ENCODE results near the gene AK1. TPM values are rescaled to one million over a fixed set of nuclear protein-coding genes. Genes with fewer than 3 reads are reported as not detected.

The AK1 gene
- total and polyA plus RNA-seq, 2 of the 8 experiments (the other 6 are each of a cell fraction or from before 2014, with no cell fraction given) = 37.9 to 39.2 TPM

- Histone ChIP-seq H2BK5ac (ENCODE audit: low read depth, low read length) (no peak overlapping the region), H3K79me1 (ENCODE audit: low read depth, low read length) (no peaks in the 10 kb centered on the region), H4K20me1 (replicated peaks in 1 of 2; ENCODE audit: control insufficient read depth in 1 of 2, insufficient read depth in 2 of 2, low read length in 2 of 2) (peaks cover 0 to 4% of the 10 kb centered on the region in 2 experiments), H3K27me3 (replicated peaks in 1 of 4; ENCODE audit: control insufficient read depth in 3 of 4, extremely low read depth in 1 of 4, insufficient read depth in 3 of 4, low read length in 3 of 4) (no peaks in the 10 kb centered on the region), H3K18ac (ENCODE audit: extremely low read depth, low read length) (no peak overlapping the region), H2BK20ac (ENCODE audit: low read length) (no peak overlapping the region), H2BK12ac (ENCODE audit: low read depth, low read length) (0 out of 2 replicates have a peak overlapping the region, but pooled peaks have one; percentile 75), H2AFZ (ENCODE audit: low read length) (no peak overlapping the region), H3K23ac (ENCODE audit: insufficient read length) (no peak overlapping the region), H3K14ac (ENCODE audit: insufficient read length) (no peak overlapping the region), H3K36me3 (ENCODE audit: control insufficient read depth in 2 of 4, insufficient read depth in 4 of 4, low read length in 3 of 4) (no peaks in the 10 kb centered on the region), H2BK15ac (ENCODE audit: low read length) (0 out of 2 replicates have a peak overlapping the region, but pooled peaks have one; percentile 61), H4K5ac (ENCODE audit: insufficient read length, low read depth, low read length) (no peak overlapping the region), H3K4me2 (ENCODE audit: insufficient read depth in 1 of 2, low read depth in 2 of 2, low read length in 2 of 2) (no peak overlapping the region), H3K27ac (ENCODE audit: low read depth, low read length) (no peak overlapping the region), H3K4me1 (replicated peaks in 1 of 4; ENCODE audit: control insufficient read depth in 3 of 4, insufficient read depth in 4 of 4, low read length in 3 of 4) (peaks cover 0 to 12% (median 10%) of the 10 kb centered on the region in 4 experiments; a peak in 6 of 7 replicates), H2AK5ac (ENCODE audit: low read depth, low read length) (no peak overlapping the region), H4K91ac (replicated peaks; ENCODE audit: insufficient read length, low read length) (no peak overlapping the region), H3K56ac (replicated peaks; ENCODE audit: insufficient read length, low read depth, low read length) (no peak overlapping the region), H3K4ac (replicated peaks; ENCODE audit: insufficient read length, low read depth, low read length) (no peak overlapping the region), H3K9ac (replicated peaks in 1 of 4; ENCODE audit: extremely low read depth in 1 of 4, low read depth in 3 of 4, low read length in 3 of 4) (no peak overlapping the region), H2BK120ac (replicated peaks; ENCODE audit: low read depth, low read length) (no peak overlapping the region), H3K23me2 (ENCODE audit: low read depth, low read length) (peaks cover 7% of the 10 kb centered on the region; the same call in 1 of the 2 replicates), H3K4me3 (ENCODE audit: extremely low read depth in 1 of 4, insufficient read depth in 2 of 4, low read depth in 3 of 4, low read length in 4 of 4) (no peak overlapping the region), H3K9me3 (ENCODE audit: insufficient read depth in 2 of 2, low read depth in 1 of 2, low read length in 1 of 2) (no peaks in the 10 kb centered on the region), H4K8ac (ENCODE audit: extremely low read depth, insufficient read depth, low read length) (no peak overlapping the region; the same call in 1 of the 2 replicates), H3K79me2 (ENCODE audit: control insufficient read depth in 1 of 2, insufficient read depth in 2 of 2, low read length in 2 of 2) (no peaks in the 10 kb centered on the region)
- POLR2A ChIA-PET (ENCODE audit: partially characterized antibody) = interaction anchor here (1.0 to 2.8 kb wide), 7 partner anchors 8 to 79 kb away, joined by 3 to 11 read pairs (median 5); partner anchors contain the start of gene ENG
- CTCF ChIA-PET (ENCODE audit: partially characterized antibody) = interaction anchor here (0.6 to 9.2 kb wide), 19 partner anchors 8 to 169 kb away, joined by 3 to 116 read pairs (median 5); partner anchors contain the start of genes ENG, ST6GALNAC4, ST6GALNAC6 and TOR2A
- FAIRE-seq (no peak), DNase-seq (ENCODE audit: low read depth in 1 of 2, low spot score in 2 of 2) (peak in 1 of 2 experiments; percentile 52)
- WGBS, 2 experiments (ENCODE audit: extremely low coverage in 1 of 2, insufficient coverage in 1 of 2, insufficient read length in 1 of 2, insufficient replicate concordance in 2 of 2, low coverage in 1 of 2, low lambda C conversion rate in 2 of 2, missing lambda C conversion rate in 1 of 2) = 91% methylated on average over 19 of the region's 19 CpGs; no CpG with 5 or more reads in 1 of the 2 experiments
- TF ChIP-seq SAP30 (IDR thresholded peaks at IDR 0.05; ENCODE audit: insufficient read depth, insufficient replicate concordance, low read length) (no peak), ATF2 (IDR thresholded peaks at IDR 0.05; ENCODE audit: low read length) (no peak), RAD21 (IDR thresholded peaks at IDR 0.05 in 1 of 2, conservative IDR thresholded peaks at IDR 0.05 in 1 of 2; ENCODE audit: low read depth in 2 of 2, low read length in 2 of 2) (no peak), BRCA1 (IDR thresholded peaks at IDR 0.05; ENCODE audit: low read depth, low read length) (no peak), JUND (IDR thresholded peaks at IDR 0.05; ENCODE audit: low read length) (no peak), ASH2L (IDR thresholded peaks at IDR 0.05; ENCODE audit: low read length) (no peak), KDM5A (IDR thresholded peaks at IDR 0.05; ENCODE audit: low read length) (no peak), GTF2F1 (IDR thresholded peaks at IDR 0.05; ENCODE audit: borderline replicate concordance, low read depth, low read length) (no peak)
These were observed 4.2 kb downstream of the AK1 start for GRCh38 chr9:127873223-127873691.

Measured in H1 (cell line).